Osteoblast (primary cell): ENCODE results near the gene TLR6. TPM values are rescaled to one million over a fixed set of nuclear protein-coding genes. Genes with fewer than 3 reads are reported as not detected.

Source experiments
- DNase-seq: peaks from one replicate; pipeline ENCODE4 v3.0.0; 2011; ENCODE audit warnings: low spot score, mixed read lengths; ENCODE audit not compliant: insufficient read length; ENCODE audit errors: missing footprints
- H2AFZ ChIP-seq: 2 replicates; pipeline ENCODE4 v1.6.0; 2011; ENCODE audit warnings: mild to moderate bottlenecking, low read length
- H3K27ac ChIP-seq: 2 replicates; pipeline ENCODE4 v1.5.1; 2011; ENCODE audit warnings: mild to moderate bottlenecking, low read depth, low read length, moderate library complexity
- H3K27me3 ChIP-seq: 2 replicates; pipeline ENCODE4 v1.6.0; 2012; ENCODE audit warnings: mild to moderate bottlenecking, control low read depth, inconsistent platforms, low read length, moderate library complexity; ENCODE audit not compliant: insufficient read depth
- H3K36me3 ChIP-seq: 2 replicates; pipeline ENCODE4 v1.5.1; 2011; ENCODE audit warnings: mild to moderate bottlenecking, low read length, control low read depth, moderate library complexity; ENCODE audit not compliant: insufficient read depth
- H3K4me1 ChIP-seq: 2 replicates; pipeline ENCODE4 v1.5.1; 2011; ENCODE audit warnings: mild to moderate bottlenecking, low read length, control low read depth, moderate library complexity; ENCODE audit not compliant: insufficient read depth
- H3K4me2 ChIP-seq: 2 replicates; pipeline ENCODE4 v1.6.0; 2011; ENCODE audit warnings: mild to moderate bottlenecking, low read length; ENCODE audit not compliant: insufficient read depth
- H3K4me3 ChIP-seq: fragments of 200-600 bp; sonication (generic); 3 replicates; pipeline ENCODE4 v1.5.1; 2012; ENCODE audit warnings: mild to moderate bottlenecking, low read length, inconsistent platforms; ENCODE audit not compliant: insufficient read depth
- H3K79me2 ChIP-seq: 2 replicates; pipeline ENCODE4 v1.6.0; 2012; ENCODE audit warnings: mild to moderate bottlenecking, low read length, control low read depth, inconsistent platforms; ENCODE audit not compliant: insufficient read depth
- H3K9me3 ChIP-seq: 2 replicates; pipeline ENCODE4 v1.5.1; 2011; ENCODE audit warnings: low read depth, low read length, control low read depth
- H4K20me1 ChIP-seq: 2 replicates; pipeline ENCODE4 v1.6.0; 2012; ENCODE audit warnings: mild to moderate bottlenecking, low read length, control low read depth; ENCODE audit not compliant: insufficient read depth
- CTCF ChIP-seq: IDR thresholded peaks from 2 replicates; pipeline ENCODE4 v1.5.1; 2011; ENCODE audit warnings: mild to moderate bottlenecking, low read depth, low read length, moderate library complexity; ENCODE audit errors: extremely low read depth
- total RNA-seq: library from RNA; depleted of rRNA; stranded (reverse); fragments of >200 nt; gene quantifications from 2 replicates; pipeline ENCODE4 v1.2.3, GENCODE V29; 2012

TLR6 gene
- total RNA-seq, 1 donor, result 5.1 TPM

- H3K27ac ChIP-seq, result no peak overlapping the region
- H3K27me3 ChIP-seq, result peaks cover 12% of the 10 kb centered on the region
- DNase-seq, result no peak
- no peaks in the 10 kb centered on the region for H3K4me1 ChIP-seq
- H3K79me2 ChIP-seq, result no peaks in the 10 kb centered on the region
- no peak overlapping the region for H2AFZ ChIP-seq
- H3K4me2 ChIP-seq, result no peak overlapping the region
- no peak for TF ChIP-seq CTCF
- H3K36me3 ChIP-seq, result no peaks in the 10 kb centered on the region
- no peaks in the 10 kb centered on the region for H3K9me3 ChIP-seq
- no peaks in the 10 kb centered on the region for H4K20me1 ChIP-seq
- no peak overlapping the region for H3K4me3 ChIP-seq
Observed at GRCh38 chr4:38794051-38794450, 62.6 kb downstream of the TLR6 start.

- Histone ChIP-seq H3K27me3 (peaks cover 12% of the 10 kb centered on the region), H3K4me2 (no peak overlapping the region), H3K79me2 (no peaks in the 10 kb centered on the region), H3K36me3 (no peaks in the 10 kb centered on the region), H3K27ac (no peak overlapping the region), H3K4me3 (no peak overlapping the region), H3K4me1 (no peaks in the 10 kb centered on the region), H3K9me3 (no peaks in the 10 kb centered on the region), H4K20me1 (no peaks in the 10 kb centered on the region), H2AFZ (no peak overlapping the region)
- DNase-seq, result no peak
- TF ChIP-seq CTCF, result no peak
Observed at GRCh38 chr4:38791010-38791409, 65.6 kb downstream of the TLR6 start.

GRCh38 chr4:38788317-38788716, 68.3 kb downstream of the TLR6 start:
- no peak overlapping the region for H3K4me3 ChIP-seq
- H3K27me3 ChIP-seq, result peaks cover 2% of the 10 kb centered on the region
- no peak for TF ChIP-seq CTCF
- DNase-seq, result no peak
- H3K27ac ChIP-seq, result no peak overlapping the region
- H4K20me1 ChIP-seq, result no peaks in the 10 kb centered on the region
- no peaks in the 10 kb centered on the region for H3K36me3 ChIP-seq
- H3K4me2 ChIP-seq, result no peak overlapping the region
- no peaks in the 10 kb centered on the region for H3K4me1 ChIP-seq
- no peak overlapping the region for H2AFZ ChIP-seq
- no peaks in the 10 kb centered on the region for H3K79me2 ChIP-seq
- no peaks in the 10 kb centered on the region for H3K9me3 ChIP-seq

GRCh38 chr4:38787693-38788092, 68.9 kb downstream of the TLR6 start:
- Histone ChIP-seq H3K36me3 (no peaks in the 10 kb centered on the region), H3K4me3 (no peak overlapping the region), H3K79me2 (no peaks in the 10 kb centered on the region), H3K9me3 (no peaks in the 10 kb centered on the region), H2AFZ (no peak overlapping the region), H3K4me2 (no peak overlapping the region), H3K27me3 (no peaks in the 10 kb centered on the region), H3K4me1 (no peaks in the 10 kb centered on the region), H3K27ac (no peak overlapping the region), H4K20me1 (no peaks in the 10 kb centered on the region)
- no peak for DNase-seq
- no peak for TF ChIP-seq CTCF
